HG02973 (cell line): ENCODE measurements around the gene TULP1.

Source experiments
- ATAC-seq: cut with Tn5 transposase; IDR thresholded peaks from one replicate; pipeline ENCODE4 v1.9.1; 2021; ENCODE audit warnings: moderate library complexity; ENCODE audit not compliant: unreplicated experiment

TULP1 gene

DNA sequence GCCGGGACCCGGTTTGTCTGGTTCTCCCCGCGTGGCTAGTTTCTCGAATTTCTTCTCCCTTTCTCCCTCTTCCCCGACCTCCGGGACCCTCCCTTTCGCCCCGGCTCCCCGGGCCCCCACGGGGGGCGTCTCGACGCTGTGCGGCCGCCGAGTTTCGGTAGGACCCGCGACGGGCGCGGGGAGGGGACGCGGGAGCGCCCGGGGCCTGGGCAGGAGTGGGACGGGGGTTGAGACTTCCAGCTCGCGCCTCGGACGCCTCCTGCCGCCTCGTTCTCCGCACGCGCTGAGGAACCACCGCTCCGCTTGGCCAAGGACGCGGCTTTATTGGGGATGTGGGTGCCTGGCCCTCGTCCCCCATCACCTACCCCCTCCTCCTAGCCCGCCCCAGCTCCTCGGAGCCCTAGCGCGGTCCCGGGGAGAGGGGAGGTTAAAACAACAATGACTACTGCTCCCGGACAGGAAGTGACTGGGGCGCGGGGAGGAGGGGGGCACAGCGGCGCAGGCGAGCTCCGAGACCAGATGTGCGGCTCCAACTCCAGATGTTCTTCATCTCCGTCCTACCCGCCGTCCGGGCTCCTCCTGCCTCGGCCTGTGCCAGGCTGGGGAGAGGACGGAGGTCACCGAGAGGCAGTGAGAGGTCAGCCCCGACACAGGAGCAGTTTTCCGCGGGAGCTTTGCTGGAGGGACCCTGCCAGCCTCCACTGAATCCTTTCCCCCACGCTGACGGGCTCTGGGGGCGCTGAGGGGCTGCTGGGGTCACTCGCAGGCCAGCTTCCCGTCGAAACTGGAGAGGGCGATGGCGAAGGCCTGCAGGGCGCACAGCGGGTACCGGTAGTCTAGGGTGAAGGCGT lies 14.9 kb downstream of the TULP1 start:
- ATAC-seq = no peak

DNA sequence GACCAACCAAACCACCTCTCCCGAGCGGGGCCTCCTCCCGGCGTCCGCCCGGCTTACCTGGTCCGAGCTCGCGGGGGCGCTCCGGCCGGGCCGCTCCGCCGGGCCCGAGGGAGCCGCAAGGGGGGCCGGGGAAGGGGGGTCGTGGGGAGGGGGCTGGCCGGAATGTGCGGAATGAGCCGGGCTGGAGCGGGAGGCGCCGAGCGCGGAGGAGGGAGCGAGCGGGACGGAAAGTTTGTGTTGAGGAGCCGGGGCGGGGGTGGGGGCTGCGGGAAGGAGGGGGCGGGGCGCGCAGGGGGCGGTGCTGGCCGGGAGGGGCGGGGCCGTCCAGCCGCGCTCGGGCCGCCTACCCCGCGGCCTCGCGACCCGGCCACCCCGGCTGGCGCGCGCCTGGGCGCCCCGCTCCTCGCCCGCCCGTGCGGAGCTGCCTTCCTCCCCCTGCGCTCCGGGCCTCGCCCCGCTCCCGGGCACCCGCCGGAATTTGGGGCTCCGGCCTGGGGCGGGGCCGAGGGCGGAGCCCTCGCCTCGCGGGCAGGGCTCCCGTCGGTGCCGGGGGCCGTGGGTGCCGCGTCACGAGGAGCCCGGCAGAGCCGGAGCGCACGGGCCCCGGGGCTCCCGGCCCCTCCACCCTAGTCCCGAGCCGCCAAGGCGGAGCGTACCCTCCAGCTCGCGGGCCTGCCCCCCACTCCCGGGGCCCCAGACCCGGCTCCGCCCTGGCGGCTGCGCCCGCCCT lies 15.7 kb downstream of the TULP1 start, which contains the start of gene TEAD3:
Gene TEAD3 (minus strand): TSS at position 239 of the 730 bp plus-strand sequence.
- ATAC-seq = no peak

DNA sequence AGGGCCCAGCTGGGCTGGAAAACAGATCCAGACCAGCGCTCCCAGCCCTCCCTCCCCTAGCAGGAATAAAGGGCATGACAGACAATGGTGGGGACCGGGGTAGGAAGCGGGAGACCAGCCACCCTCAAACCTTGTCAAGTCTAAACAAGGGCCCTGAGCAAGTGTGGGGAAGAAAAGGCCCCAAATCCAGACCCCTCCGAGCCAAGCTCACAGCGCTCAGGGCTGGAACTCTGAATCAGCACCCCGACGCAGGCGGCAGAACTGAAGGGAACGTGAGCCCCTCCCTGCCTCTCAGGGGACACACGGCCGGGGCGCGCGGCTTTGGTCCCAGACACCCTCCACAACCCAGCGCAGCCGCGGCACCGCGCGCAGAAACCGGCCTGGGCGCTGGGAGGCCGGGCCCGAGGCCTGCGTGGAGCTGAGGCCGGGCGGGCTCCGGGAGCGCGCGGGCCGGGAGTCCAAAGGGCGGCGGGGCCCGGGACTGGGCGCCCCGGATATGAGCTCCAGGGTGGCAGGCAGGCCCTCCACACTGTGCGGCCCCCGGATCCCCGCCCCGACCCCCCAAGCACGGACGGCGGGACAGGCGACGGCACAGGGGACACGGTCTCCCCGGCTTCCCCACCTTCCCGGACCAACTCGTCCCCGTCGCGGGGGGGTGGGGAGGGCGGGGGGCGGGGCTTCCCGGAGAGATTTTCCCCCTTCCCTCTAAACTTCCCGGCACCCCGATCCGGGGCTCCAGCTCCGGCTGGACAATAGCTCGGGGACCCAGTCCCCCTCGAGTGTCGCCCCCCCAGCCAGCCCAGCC lies 16.5 kb downstream of the TULP1 start:
- no peak for ATAC-seq

DNA sequence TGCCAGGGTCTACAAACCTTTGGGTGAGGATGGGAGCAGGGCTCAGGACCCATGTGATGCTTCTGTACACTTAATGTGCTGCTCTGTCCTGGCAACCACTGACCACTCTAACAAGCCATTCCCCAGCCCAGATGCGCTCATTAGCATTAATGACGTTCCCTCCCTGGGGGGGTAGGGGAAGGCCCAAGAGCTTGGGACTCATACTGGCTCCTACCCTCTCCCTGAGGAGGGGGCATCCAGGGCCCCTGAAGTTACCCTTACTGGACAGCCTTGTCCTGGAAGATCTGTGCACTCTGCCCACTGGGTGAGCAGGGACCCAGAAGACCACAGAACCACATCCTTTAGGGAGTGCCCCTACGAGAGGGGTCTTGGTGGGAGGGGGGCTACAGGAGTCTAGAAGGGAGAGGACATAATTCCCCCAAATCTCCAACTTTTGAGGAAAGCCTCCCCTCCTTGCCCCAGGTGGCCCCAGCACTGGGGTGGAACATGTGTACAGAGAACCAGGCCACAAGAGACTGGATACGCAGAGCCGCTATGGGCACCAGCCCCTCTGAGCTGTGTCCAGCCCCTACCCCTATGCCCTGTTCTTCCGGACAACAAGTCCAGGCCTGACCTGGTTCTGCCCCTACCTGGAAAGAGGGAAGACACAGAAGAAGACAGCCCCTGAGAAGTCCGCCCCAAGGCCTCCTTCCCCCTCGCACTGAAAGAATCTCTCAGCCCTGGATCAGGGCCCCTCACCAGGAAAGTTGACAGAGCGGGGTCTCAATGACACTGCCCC lies 17.2 kb downstream of the TULP1 start:
- ATAC-seq = no peak

- ATAC-seq = no peak
These were observed 18.5 kb downstream of the TULP1 start for GRCh38 chr6:35494161-35494563.

DNA sequence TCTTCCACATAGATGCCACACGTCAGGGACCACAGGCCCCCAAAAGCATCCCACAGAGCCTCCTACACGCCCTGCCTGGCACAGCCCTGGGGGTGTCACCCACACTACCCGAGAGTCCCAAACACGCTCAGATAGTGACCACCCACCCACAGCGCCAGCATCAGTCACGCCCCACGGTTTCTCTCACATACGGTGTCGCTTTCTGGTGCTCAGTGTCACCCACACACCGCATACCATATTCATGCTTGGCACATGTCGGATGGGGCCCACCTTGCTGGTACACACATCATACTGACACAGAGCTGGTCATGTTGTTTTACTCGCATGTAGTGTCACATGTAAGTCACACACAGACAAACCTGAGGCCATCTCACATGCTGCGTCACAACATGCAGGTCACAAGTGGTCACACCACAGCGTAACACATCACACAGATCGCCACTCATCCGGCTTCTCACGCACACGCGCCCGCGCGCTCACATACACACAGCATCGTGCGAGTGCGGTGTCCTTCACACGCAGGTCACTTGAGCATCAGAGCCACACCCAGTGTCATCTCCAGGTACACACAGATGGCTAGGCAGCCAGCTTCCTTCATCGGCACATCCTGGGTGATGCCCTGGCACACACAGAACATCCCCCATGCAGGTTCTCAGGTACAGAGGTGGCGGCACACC lies 19.3 kb downstream of the TULP1 start:
- no peak for ATAC-seq

DNA sequence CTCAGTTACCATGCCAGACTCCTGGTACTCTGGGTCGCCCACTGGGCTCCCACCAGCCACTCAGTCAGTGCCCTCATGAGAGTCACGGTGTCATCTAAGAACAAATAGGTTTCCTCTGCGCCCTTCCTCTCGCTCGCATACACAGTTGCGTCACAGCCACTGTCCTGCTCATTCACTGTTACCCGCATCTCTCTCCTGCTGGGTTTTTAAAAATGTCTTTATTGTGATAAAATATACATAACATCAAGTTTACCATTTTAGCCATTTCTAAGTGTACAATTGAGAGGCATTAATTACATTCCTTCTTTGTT lies 19.8 kb downstream of the TULP1 start:
- no peak for ATAC-seq

GRCh38 chr6:35492258-35492973 lies 20.3 kb downstream of the TULP1 start:
- ATAC-seq = no peak

DNA sequence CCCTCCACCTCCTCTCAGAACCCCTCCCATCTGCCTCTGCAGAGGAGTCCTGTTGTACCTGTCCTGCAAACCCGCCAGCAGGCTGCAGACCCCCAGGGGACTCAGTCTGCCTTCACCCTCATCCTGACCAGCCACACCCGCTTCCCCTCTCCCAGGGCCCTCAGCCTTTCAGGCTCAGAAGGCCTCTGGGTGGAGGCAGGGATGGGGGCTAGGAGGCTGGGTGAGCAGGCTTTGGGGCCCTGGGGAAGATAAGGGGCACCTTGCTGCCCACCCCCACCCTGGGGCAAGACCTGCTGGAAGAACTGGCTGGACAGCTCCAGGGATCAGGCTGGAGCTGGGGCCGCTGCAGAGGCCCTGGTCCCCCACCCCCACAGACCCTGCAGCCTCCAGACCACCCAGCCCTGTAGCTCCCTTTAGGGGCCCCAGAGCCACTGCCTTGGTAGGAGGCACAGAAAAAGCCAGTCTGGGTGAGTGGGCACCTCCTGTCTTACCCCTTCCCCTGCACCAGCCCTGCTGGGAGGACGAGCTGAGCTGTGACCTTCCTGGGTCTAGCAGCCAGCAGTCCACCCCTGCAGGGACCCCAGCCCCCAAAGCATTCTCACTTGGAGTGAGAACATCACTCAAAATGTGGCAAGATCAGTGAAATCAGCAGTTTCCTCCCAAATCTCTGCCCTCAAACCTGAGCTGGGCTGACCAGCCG lies 21.0 kb downstream of the TULP1 start:
- ATAC-seq = no peak

DNA sequence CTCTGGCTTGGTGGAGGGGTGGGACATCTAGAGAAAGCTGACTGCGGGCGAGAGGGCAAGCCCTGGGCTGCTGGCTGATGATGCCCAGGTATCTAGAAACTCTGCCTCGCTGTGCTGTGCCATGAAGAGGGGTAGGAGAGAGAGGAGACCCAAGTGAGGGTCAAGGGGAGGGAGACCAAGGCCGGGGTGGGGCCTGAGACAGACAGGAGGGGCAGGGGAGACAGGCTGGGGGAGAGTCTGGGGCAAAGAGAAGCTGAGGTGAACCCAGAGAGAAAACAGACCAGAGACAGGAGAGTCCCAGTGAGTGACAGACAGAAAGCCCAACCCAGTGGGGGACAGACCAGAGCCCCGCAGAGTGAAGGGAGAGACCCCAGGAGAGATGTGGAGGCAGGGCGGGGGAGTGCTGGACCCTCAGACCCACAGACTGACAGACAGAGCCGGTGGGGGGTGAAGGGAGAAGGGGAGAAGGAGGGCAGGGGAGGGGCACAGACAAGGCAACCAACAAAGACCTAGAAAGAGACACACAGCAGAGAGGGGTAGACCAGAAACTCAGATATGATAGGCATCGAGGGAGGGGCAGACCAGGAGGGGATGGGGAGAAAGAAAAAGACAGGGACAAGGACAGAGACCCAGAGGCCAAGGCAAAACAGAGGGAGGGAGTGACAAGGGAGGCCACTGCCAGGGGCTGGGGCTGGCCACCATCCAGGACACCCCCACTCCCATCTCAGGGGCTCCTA lies 21.7 kb downstream of the TULP1 start:
- ATAC-seq = no peak

GRCh38 chr6:35489995-35490791 lies 22.5 kb downstream of the TULP1 start:
- ATAC-seq = no peak

DNA sequence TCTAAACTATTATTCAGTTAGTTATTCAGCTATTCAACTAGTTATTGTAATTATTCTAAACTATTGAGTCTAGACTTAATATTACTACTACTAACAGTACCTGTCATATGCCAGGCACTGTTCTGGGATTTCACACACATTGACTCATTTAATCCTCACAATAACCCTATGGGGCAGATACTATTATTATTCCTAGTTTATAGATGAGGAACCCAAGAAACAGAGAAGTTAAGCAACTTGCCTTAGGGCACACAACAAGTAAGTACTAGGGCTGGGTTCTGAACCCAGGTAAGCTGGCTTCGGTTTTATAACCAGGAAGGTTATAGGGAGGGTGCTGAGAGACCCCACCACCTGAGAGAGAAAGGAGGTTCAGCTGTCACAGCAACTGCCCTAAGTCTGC lies 23.6 kb downstream of the TULP1 start:
- ATAC-seq = no peak

DNA sequence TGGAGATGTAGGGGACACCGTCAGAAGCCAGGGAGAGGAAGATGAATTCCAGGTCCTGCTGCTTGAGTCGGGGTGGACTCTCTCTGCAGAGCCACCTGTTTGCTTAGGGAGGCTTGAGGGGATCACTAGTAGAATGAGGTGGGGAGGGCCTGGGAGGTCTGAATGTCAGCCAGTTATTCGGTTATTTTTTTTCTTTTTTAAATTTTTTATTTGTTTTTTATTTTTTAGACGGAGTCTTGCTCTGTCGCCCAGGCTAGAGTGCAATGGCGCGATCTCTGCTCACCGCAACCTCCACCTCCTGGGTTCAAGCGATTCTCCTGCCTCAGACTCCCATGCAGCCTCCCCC lies 24.2 kb downstream of the TULP1 start:
- no peak for ATAC-seq

DNA sequence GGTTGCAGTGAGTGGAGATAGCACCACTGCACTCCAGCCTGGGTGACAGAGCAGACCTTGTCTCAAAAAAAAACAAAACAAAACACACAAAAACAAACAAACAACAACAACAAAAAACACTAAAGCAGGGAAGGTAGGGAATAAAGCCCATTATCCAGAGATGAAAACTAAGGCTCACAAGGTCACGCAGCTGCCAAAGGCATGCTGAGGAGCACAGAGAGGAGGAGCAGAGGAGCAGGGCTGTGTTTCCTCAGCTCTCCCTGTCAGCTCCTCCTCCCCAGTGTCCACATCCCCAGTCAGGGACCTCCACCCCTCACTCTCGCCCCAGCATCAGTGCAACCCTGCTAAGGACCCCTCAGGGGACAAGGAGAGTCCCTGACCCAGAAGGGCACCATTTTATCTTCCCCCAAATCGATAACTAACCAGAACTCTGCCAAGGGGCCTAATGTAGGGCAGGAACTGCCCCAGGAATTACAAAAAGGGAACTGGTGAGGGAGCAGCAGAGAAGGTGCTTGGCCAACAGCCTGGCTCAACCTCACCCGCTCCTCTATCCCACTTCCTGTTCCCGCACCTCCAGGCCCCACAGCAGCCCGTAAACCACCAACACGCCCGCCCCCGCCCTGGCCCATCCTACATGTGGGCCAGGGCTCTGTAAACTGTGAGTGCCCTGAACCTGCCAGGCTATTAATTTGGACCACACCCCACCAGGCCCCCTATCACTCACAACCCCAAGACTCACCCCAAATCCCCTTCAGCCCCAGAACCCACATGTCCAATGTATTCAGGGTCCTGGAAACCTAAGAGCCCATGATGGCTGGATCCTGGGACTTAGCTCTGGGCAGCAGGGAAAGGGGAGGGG lies 24.8 kb downstream of the TULP1 start:
- ATAC-seq = no peak

- ATAC-seq = no peak
These were observed 26.4 kb downstream of the TULP1 start for GRCh38 chr6:35486005-35486925.
